ENCODE measurements around the gene TENM4.

Gene TENM4

GRCh38 chr11:79312617-79313529 is 128.0 kb downstream of the TENM4 start:
- no peak overlapping the region for H3K4me3 ChIP-seq (ENCODE audit: low read depth, low read length)
- TF ChIP-seq, protein P1, sequence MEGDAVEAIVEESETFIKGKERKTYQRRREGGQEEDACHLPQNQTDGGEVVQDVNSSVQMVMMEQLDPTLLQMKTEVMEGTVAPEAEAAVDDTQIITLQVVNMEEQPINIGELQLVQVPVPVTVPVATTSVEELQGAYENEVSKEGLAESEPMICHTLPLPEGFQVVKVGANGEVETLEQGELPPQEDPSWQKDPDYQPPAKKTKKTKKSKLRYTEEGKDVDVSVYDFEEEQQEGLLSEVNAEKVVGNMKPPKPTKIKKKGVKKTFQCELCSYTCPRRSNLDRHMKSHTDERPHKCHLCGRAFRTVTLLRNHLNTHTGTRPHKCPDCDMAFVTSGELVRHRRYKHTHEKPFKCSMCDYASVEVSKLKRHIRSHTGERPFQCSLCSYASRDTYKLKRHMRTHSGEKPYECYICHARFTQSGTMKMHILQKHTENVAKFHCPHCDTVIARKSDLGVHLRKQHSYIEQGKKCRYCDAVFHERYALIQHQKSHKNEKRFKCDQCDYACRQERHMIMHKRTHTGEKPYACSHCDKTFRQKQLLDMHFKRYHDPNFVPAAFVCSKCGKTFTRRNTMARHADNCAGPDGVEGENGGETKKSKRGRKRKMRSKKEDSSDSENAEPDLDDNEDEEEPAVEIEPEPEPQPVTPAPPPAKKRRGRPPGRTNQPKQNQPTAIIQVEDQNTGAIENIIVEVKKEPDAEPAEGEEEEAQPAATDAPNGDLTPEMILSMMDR (IDR thresholded peaks at IDR 0.05; ENCODE audit: borderline replicate concordance, insufficient read depth, low read depth, low read length), result no peak

- H3K4me3 ChIP-seq (ENCODE audit: low read depth, low read length), result no peak overlapping the region
- TF ChIP-seq, protein P1 (IDR thresholded peaks at IDR 0.05; ENCODE audit: borderline replicate concordance, insufficient read depth, low read depth, low read length), result no peak
These were observed 129.4 kb downstream of the TENM4 start for GRCh38 chr11:79311461-79311860.

DNA sequence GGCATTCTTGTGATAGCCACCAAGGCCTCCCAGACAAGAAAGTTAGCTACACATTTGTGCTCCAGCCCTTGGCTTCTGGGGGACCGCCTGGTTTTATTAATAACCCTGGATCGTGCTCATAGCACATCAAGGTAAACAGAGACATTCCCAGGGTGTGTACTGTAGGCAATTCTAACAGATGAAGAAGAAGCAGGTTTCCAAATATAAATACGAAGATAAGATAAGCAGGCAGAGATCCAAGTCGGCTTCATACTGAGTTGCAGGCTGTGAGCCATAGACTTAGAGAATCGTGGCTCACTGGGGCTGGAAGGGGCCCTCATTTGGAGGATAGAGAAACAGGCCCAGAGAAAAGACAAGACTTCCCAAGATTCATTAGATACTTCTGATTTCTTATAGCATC is 131.4 kb downstream of the TENM4 start:
- no peak overlapping the region for H3K4me3 ChIP-seq (ENCODE audit: low read depth, low read length)
- TF ChIP-seq, protein P1 (IDR thresholded peaks at IDR 0.05; ENCODE audit: borderline replicate concordance, insufficient read depth, low read depth, low read length), result no peak

DNA sequence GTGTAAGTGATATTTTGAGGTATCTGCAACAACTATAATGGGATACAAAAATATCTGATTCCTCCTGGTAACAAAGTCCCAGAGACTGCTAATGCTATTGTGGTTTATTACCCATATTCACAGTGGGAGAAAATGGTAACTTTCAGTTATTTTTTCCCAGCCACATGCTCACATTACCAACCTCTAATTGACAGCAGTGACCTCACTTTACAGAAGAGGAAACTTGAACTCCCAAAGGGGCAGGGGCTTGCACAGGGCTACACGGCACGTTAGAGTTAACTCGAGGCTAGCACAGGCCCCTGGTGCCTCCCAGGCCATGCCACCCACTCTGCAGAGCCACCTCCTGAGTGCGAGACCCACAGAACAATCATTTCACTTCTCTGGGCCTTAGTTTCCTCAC is 132.4 kb downstream of the TENM4 start:
- TF ChIP-seq, protein P1 (IDR thresholded peaks at IDR 0.05; ENCODE audit: borderline replicate concordance, insufficient read depth, low read depth, low read length), result no peak
- no peak overlapping the region for H3K4me3 ChIP-seq (ENCODE audit: low read depth, low read length)

GRCh38 chr11:79304599-79305212 is 136.1 kb downstream of the TENM4 start:
- no peak overlapping the region for H3K4me3 ChIP-seq (ENCODE audit: low read depth, low read length)
- TF ChIP-seq, protein P1 (IDR thresholded peaks at IDR 0.05; ENCODE audit: borderline replicate concordance, insufficient read depth, low read depth, low read length), result no peak

DNA sequence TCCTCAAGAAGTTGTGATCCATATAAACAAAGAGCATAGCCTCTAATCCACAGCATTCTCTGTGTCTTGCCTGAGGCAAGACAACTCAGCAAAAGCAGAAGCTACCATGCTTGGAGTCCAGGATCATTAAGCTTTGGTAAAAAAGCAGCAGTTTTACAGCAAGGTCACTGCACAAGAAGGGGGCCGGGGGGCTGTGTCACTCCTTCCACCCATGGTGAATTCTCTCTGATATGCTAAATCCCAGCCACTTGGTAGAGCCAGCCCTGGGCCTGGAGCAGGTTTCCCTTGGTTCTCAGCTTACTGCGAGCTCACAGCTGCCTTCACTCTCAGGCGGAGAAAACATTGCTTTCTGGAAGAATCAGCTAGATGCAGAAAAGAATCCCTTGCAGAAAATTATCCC is 144.7 kb downstream of the TENM4 start:
- TF ChIP-seq, protein P1 (IDR thresholded peaks at IDR 0.05; ENCODE audit: borderline replicate concordance, insufficient read depth, low read depth, low read length), result no peak
- H3K4me3 ChIP-seq (ENCODE audit: low read depth, low read length), result no peak overlapping the region

All from GM12875 (cell line).